RPMI7951 (cell line): ENCODE data around the gene COL19A1. TPM values are rescaled to one million over a fixed set of nuclear protein-coding genes. Genes with fewer than 3 reads are reported as not detected.

ENCODE experiments used
- DNase-seq: peaks from one replicate; pipeline ENCODE4 v3.0.0-alpha.2; 2012; ENCODE audit warnings: low read depth
- total RNA-seq: library from RNA; depleted of rRNA; stranded (reverse); fragments of >200 nt; shearing (Covaris generic); gene quantifications from 2 replicates; pipeline ENCODE4 v1.2.3, GENCODE V29; 2014

COL19A1 gene
- total RNA-seq, 1 experiment from 2014 or later, result 0.12 TPM

GRCh38 chr6:70059039-70059719 lies 192.8 kb downstream of the COL19A1 start:
- DNase-seq, result no peak

GRCh38 chr6:70060680-70061079 lies 194.3 kb downstream of the COL19A1 start:
- DNase-seq, result no peak

- no peak for DNase-seq
Measured at GRCh38 chr6:70061546-70061945, 195.2 kb downstream of the COL19A1 start.

- no peak for DNase-seq
Measured at GRCh38 chr6:70062010-70062409, 195.7 kb downstream of the COL19A1 start.

GRCh38 chr6:70072540-70073179 lies 206.3 kb downstream of the COL19A1 start:
- no peak for DNase-seq

- DNase-seq, result no peak
Measured at GRCh38 chr6:70073637-70074036, 207.3 kb downstream of the COL19A1 start.

- no peak for DNase-seq
Measured at GRCh38 chr6:70079241-70079640, 212.9 kb downstream of the COL19A1 start.

- no peak for DNase-seq
Measured at GRCh38 chr6:70080443-70081070, 214.2 kb downstream of the COL19A1 start.

GRCh38 chr6:70082830-70083229 lies 216.5 kb downstream of the COL19A1 start:
- DNase-seq, result no peak

- DNase-seq, result no peak
Measured at GRCh38 chr6:70086806-70087205, 220.4 kb downstream of the COL19A1 start.

GRCh38 chr6:70094156-70094555 lies 227.8 kb downstream of the COL19A1 start:
- no peak for DNase-seq

GRCh38 chr6:70099732-70100131 lies 233.4 kb downstream of the COL19A1 start:
- DNase-seq, result no peak

GRCh38 chr6:70103798-70104197 lies 237.4 kb downstream of the COL19A1 start:
- no peak for DNase-seq

GRCh38 chr6:70107852-70108629 lies 241.7 kb downstream of the COL19A1 start:
- DNase-seq, result peak; percentile 31

- no peak for DNase-seq
Measured at GRCh38 chr6:70110126-70111022, 244.0 kb downstream of the COL19A1 start.

GRCh38 chr6:70111737-70112136 lies 245.4 kb downstream of the COL19A1 start:
- no peak for DNase-seq

GRCh38 chr6:70112716-70113115 lies 246.4 kb downstream of the COL19A1 start:
- no peak for DNase-seq

- no peak for DNase-seq
Measured at GRCh38 chr6:70113171-70113570, 246.8 kb downstream of the COL19A1 start.

- DNase-seq, result no peak
Measured at GRCh38 chr6:70118670-70119069, 252.3 kb downstream of the COL19A1 start.

GRCh38 chr6:70119218-70119835 lies 253.0 kb downstream of the COL19A1 start:
- DNase-seq, result no peak

- no peak for DNase-seq
Measured at GRCh38 chr6:70124443-70124842, 258.1 kb downstream of the COL19A1 start.
